Epidermal melanocyte (primary cell): ENCODE results near the gene SH3TC1.

ENCODE experiments used
- DNase-seq: peaks from one replicate; pipeline ENCODE4 v3.0.0; 2011; ENCODE audit warnings: low spot score; ENCODE audit not compliant: insufficient read length

SH3TC1 gene

DNA sequence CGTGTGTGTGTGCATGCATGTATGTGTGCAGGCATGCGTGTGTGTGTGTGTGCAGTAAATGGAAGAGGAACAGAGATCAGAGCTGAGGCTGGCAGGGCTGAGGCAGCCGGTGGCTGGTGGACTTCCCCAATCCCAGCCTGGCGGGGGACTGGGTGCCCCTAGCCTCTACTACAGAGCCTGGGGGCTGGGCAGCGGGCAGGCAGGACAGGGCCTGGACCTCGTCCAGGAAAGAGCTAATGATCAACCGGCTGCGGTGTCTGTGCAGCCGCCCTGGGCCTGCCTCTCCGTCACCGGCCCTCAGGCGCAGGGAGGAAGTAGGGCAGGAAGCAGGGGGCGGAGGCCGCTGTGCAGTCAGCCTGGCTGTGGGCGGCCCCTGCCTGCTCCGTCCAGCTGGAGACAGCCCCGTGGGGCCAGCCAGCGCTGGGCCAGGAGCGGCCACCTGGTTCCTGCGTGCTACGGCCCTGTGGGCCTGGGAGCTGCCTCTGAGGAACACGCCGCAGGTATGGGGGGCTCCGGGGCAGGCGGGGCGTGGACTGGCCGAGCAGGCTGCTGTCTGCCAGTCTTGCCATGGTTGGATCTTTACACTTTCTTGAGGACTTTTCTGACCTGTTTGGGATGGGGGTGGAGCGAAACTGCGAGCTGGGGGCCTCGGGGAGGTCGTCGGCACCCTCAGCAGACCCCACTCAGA, at the start of gene SH3TC1:
Gene SH3TC1, plus strand, starts transcription at position 385 of the 688 bp plus-strand sequence. CDS start 5,905 bp downstream, outside the sequence.
- DNase-seq = peak; percentile 98

GRCh38 chr4:8149664-8150063, 49.4 kb upstream of the SH3TC1 start:
- no peak for DNase-seq

DNA sequence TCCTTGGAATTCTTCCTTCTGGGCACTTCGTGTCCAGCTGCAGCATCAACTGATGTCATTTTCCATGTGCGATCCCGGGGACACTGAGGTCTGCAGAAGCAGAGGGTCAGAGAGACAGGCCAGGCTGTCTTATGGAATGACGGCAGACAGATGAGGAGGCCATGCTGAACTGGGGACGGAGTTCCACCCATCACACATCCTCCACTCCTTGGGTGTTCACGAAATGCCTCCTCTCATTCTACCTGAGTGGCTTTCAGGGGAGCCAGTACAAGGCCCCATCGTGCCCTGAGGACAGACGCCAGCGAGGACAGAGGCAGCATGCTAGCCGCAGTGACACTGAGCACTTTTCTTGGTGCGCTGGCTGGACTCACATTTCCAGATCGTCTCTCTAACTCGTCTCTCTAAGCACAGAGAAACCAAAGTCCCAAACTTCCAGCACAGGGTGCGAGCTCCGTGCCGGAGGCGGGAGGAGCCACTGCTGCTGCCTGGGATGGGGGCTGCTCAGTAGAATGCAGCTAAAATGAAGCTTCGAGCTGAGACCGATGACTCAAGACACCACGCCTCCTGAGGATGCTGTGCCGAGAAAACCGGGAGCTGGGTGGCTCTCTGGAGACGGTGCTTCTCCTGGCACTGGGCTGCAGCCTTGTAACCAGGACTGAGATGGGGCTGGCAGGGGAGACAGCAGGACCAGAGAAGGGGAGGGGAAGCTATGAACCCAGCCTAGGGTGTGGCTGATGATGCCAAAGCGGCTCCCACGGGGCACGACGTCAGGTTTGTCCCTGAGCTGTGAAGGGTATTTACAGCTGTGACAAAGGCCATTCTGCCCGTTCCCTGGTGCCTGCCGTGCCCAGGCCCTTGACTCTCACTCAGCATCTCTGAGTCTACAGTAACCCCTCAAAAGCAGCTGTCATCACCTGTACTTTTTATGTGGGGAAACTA, 48.7 kb upstream of the SH3TC1 start:
- no peak for DNase-seq

DNA sequence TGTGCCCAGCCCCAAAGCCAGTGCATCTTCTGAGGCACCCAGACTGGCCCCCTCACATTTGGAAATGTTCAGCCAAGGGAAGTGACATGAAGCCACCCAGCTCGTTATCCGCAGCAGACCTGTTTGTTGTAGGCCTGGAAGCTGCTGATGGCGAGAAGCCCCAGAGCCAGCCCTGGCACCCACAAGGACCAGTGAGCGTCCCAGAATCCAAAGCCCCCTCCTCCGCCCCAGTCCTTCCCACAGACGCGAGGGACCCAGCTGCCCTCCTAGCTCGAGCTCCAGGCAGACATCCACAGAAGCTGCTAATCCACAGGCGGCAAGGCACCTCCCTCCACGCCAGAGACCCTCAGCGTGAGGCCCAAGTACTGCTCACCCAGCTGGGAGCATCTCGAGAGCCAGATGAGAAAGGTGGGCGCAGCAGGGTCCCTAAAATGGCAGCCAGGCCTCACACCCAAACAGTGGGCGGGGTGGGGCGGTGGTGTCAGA, 47.9 kb upstream of the SH3TC1 start:
- DNase-seq = no peak

DNA sequence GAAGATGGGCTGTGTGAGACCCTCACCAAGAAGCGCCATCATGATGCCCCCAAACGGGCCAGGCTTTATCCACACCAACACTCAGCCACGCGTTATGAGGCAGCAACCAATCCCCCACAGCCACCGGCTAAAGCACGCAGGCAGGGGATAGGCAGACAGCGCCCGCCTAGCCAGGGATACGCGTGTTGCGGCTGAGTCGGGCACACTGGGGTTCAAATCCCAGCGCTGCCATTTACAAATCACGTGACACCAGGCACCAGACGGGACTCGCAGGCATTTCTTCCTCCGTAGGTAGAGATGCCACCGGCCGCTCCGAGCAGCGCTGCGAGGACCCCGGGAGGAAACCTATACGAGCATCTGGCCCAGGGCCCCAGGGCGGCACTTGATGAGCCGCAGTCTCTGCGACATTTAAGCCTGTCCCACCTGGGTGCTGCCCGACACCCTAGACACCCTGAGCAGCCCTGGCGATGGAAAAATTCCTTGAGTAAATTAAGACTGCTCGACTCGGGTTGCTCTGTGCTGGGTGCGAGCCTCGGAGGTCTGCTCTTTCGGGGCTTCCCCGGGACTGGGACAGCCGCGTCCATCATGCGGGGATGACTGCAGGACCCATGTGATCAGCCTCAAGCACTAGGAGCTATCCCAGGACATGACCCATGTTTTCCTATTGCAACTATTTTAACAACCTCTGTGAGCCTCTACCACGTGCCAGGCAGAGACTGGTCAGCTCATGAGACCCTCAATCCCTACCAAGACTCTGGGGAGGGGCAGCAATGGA, 46.8 kb upstream of the SH3TC1 start:
- no peak for DNase-seq

GRCh38 chr4:8152865-8153257, 46.2 kb upstream of the SH3TC1 start:
- DNase-seq = no peak

DNA sequence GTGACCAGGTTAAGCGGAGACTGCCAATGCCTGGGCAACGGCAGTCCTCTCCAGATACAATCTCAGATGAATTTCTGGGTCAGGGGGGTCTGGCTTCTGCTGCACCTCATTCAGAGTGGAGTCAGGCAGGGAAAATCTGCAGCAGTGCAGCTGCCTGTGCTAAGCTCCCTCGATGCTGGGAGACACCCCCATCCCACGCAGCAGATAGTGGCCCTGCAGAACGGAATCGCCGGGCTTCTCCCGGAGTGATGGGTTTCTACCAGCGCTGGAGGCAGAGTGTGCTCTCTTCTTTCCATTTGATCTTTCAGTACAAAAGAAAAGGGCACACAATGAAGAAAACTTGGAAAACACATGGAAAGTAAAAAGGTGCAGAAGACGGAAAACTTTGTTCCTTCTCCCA, 45.6 kb upstream of the SH3TC1 start:
- DNase-seq = no peak

DNA sequence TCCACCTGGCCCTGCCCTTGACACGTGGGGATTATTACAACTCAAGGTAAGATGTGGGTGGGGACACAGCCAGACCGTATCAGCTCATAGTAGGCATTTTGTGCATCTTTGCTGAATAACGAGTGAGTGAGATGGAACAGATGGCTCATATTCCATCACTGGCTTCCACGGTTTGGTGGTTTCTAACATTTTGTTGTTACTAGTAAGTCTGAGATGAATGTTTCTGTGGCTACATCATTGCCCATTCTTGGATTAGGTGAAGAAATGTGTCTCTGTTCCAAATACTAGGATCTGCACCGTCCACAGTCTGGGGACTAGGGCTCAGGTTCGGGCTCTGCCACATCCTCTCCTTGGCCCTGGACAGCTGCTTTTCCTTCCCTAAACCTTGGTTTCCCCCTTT, 44.0 kb upstream of the SH3TC1 start:
- no peak for DNase-seq

GRCh38 chr4:8155660-8156421, 43.2 kb upstream of the SH3TC1 start:
- no peak for DNase-seq

DNA sequence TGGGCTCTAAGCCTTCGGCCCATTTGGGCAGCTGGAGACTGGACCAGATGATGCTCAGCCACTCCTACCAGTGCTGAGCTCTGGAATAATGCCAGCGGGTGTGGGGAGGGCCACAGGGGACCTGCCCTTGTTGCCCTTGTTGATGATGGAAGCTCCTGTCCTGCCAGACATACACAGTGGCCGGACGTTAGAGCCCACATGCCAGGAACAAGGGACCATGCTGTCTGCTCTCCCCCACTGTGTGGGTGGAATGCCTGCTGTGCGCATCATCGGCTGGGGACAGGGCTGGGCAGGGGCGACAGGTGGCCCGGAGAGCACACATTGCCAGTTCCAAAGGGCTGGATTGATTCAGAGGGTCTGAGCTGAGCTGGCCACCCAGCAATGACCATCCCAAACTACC, 42.5 kb upstream of the SH3TC1 start:
- no peak for DNase-seq

DNA sequence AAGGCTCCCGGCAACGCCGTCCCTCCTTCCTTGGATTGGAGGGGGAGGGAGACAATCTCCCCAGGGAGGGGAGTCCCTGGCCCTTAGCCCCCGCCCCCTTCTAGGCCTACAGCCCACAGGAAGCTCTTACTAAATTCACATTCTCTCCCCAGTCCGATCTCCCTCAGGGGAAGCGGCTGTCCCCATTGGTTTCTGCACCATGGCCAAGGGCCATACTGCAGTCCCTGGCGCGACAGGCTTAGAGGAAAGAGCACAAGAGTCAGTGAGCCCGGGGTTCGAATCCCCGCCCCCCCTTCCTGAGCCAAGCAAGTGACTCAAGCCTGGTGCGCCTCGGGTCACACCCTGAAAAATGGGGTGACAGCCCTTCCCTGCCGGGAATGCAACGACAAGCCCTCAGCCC, 41.6 kb upstream of the SH3TC1 start:
- DNase-seq = no peak

- no peak for DNase-seq
These were observed 41.0 kb upstream of the SH3TC1 start for GRCh38 chr4:8157944-8158709.

DNA sequence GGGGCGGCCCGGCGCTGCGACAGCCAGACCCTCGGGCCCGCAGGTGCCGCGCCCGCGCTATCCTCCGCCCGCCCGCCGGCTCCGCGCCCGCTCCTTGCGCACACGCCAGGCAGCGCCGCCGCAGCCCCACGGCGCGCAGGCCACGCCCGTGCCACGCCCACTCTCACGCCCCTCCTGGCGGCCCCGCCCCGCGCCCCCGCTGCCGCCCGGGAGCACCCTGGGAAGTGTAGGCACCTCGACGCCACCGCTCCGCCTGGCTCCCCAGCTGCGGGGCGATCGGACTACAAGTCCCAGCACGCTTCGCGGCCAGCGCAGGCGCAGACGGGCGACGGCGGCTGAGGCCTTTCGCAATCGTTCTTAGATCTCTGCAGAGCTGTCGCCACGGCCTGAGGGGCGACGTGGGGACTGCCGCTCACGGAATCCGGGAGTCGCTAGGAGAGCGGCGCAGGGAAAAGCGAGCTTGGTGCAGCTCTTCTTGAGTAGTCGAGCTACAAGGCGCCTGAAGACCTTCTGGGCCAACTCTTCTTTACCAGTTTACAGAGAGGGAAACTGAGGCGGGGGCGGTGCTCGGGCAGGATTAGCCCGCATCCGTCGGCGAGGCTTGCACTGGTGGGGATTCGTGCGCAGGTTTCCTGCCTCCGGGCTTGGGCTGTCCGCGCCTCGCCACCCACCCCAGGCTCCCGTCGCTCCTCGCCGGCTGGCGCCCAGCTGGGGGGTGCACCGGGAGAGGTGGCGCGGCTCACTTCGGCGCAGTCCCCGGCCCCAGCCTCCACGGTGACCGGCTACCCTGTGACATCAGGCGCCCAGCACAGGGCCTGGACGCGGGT, 40.2 kb upstream of the SH3TC1 start, which contains the start of gene ABLIM2:
Gene ABLIM2, minus strand, starts transcription at position 104 of the 827 bp plus-strand sequence. CDS start 124 bp downstream, outside the sequence.
- DNase-seq = peak; percentile 89

DNA sequence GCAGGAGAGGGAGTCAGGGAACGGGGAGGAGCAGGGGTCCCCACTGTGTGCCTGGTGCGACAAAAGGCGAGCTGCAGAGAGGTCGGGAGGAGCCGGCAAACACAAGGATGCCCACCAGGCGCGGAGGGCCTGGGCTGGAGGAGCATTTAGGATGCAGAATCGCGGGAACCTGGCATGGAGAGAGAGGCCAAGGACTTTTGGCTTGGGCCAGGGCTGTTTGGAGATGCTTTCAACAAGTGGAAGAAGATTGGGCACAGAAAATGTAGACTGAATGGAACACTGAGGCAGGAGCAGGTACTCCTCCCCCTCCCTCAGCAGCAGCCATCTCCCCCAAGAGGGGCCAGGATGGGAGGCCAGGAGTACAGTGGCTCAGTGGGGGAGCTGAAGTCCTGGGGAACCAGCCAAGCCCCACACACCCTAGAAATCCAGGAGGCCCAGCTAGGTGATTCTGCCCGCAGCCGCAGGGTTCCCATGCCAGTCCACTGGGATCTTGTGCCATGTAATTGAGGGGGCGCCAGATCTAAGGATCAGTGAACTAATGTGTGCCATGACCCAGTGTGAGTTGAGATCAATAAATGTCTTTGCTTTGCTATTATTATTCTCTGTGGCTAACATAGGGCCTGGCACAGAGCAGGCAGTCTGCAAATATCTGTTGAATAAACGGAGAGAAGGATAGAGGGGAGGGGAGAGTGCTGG, 39.4 kb upstream of the SH3TC1 start:
- no peak for DNase-seq

DNA sequence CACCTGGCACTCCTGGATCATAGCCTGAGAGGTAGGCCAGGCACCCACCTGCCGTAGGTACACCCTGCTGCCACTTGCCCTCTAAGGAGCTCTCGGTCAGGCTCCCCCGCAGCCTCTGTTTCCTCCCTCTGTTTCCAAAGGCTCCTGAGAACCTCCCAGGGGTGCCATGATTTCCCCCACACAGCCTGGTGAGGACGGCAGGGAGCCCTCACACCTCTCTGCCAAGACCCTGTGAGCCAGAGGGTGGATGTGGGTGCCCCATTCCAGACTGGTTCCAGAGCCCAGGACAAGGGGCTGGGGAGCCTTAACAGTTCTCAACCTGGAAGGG, 38.9 kb upstream of the SH3TC1 start:
- DNase-seq = no peak

GRCh38 chr4:8160572-8160971, 38.5 kb upstream of the SH3TC1 start:
- DNase-seq = no peak

DNA sequence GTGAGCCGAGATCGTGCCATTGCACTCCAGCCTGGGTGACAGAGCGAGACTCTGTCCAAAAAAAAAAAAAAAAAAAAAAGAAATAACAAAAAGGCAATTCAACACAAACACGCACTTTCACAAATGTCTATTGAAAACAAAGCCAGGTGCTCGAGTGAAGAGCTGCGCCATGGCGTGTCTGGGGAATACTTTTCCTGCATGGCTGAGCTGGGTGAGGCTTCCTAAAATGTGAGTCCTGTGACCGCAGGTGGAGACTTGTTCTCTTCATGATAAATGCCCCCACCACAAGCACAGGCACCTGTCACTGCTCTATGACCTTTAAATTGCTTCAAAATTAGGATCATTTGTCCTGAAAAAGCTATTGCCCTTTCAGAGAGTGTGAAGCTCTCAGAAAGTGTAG, 36.5 kb upstream of the SH3TC1 start:
- DNase-seq = no peak

GRCh38 chr4:8163026-8163425, 36.1 kb upstream of the SH3TC1 start:
- DNase-seq = no peak
